HT-29 (cell line): Measurements from ENCODE around the gene NKAIN2. TPM values are rescaled to one million over a fixed set of nuclear protein-coding genes. Genes with fewer than 3 reads are reported as not detected.
A peak's percentile ranks its signal among the peaks of the same experiment; 100 is the strongest.
"Not testable (repeated sequence)": the region's sequence is repeated elsewhere in the genome, so short reads cannot be mapped to it uniquely, and the experiment has no call there.

Experiments used
- DNase-seq: peaks from one replicate; pipeline ENCODE4 v3.0.0-alpha.2; 2015; ENCODE audit warnings: low spot score
- total RNA-seq: library from RNA; depleted of rRNA; stranded (reverse); fragments of >200 nt; shearing (Covaris generic); gene quantifications from 2 replicates; pipeline ENCODE4 v1.2.3, GENCODE V29; 2014

Gene NKAIN2
- total RNA-seq, 1 experiment from 2014 or later: 0.13 TPM

DNA sequence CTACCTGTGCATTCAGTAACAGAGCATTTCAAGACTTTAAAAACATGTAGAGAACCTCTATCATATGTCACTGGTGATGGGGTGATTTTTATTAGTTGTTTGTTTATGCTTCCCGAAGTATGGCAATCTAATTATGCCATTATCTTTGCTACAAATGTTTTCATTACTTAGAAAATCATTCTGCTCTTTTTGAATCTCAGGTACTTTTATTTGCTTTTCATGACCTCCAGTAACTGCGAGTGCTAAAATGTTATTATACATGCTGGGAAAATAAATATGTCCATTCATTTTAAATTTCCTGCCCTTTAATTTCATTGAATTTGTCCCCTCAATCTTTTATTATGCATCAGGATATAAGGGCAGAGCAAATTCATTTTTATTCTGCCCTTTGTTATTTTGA, 515.7 kb downstream of the NKAIN2 start:
- DNase-seq: no peak

- no peak for DNase-seq
Observed at GRCh38 chr6:124324237-124324636, 520.6 kb downstream of the NKAIN2 start.

DNA sequence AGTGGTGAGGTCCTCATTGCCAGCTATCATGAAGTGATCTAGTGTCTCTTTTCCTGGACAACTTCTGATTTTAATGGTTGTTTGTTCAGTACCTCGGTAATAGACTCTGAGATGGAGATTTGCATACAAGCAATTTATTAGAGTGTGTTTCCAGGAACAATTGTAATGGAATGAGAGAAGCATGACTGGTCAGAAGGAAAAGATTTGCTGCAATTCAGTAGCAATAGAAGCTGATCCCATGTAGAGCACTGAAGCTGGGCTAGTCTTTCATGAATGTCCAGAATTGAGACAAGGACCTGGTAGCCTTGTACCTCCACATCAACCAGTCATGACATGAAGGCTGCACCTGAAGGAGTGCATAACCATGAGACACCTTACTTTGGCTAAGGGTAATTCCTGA, 526.5 kb downstream of the NKAIN2 start:
- no peak for DNase-seq

DNA sequence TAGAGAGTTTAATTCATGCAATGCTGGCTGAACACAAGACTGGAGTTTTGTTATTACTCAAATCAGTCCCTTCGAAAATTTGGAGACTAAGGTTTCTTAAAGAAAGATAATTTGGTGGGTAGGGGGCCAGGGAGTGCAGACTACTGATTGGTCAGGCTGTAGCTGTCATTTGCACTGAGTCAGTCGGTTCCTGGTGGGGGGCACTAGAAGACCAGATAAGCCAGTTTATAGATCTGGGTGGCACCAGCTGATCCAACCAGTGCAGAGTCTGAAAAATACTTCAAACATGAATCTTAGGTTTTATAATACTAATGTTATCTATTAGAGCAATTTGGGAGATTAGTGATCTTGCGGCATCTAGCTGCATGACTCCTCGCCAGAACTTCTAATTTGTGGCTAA, 530.7 kb downstream of the NKAIN2 start:
- DNase-seq: no peak

DNA sequence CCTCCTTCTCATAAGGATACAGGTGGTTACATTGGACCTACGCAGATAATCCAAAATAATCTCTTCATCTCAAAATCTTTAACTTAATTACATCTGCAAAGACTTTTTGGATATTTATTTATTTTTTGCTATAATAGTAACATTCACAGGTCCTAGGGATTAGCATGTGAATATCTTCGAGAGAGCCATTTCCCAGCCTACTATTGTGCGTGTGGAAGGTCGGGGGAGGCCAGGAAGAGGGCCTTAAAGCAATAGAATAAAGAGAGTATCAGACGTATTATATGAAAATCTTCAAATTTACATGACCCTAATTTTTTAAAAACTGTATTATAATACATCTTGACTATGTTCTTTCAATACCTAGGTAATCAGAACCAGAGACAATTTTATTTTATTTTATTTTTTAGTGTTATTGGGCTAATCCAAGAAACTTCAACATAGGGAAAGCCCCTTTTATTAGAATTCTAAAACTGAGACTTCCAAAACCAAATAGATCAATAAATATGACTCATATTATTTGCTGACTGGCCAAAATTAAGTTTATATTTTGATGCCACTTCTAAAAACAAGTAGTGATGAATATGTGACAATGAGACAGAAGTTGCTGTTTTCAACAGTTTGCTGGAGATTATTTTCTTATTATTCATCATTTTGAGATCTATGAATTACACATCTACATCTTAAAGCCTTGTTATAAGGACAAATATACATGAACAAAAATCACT, 536.1 kb downstream of the NKAIN2 start:
- DNase-seq: no peak

- not testable (repeated sequence) for DNase-seq
Observed at GRCh38 chr6:124348339-124348738, 544.7 kb downstream of the NKAIN2 start.

DNA sequence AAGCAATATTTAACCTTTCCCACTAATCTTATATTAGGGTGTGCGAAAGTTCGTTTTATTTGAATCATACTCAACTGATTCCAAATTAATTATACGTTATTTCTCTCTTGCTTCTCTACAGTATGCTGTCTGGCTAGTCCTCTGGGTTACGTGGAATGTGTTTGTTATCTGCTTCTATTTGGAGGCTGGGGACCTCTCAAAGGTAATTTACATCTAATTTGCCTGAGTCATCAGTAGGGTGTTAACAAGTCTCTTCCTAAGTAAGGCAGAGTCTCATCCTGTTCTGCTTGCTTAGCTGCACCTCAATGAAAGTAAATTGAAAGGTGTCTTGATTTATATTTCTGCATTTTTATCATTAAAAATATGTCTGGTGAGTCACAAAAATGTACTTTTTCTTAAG, 551.5 kb downstream of the NKAIN2 start:
- no peak for DNase-seq

DNA sequence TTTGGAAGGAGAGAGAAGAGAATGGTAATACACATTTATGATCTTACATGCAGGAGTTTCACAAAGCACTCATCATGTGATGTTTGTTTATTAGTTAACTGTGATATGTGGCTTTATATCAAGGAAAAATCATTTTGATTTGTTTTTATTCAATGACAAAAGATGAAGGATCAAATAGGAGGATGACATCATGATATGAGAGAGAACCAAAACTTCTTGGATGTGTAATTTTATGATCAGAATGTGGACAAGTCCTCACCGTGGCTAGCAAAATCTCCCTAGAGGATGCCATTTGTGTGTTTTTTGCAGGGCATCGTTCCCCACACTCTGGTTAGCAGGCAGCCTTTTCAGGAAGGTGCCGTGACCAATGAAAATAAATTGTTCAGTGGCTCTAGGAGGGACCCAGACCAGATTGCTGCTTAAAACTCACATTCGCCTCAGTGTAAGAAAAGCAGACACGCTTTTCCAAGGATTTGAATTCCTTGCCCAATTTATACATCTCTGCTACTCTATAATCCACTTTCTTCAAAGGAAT, 552.7 kb downstream of the NKAIN2 start:
- no peak for DNase-seq

- DNase-seq: no peak
Observed at GRCh38 chr6:124356811-124357210, 553.1 kb downstream of the NKAIN2 start.

DNA sequence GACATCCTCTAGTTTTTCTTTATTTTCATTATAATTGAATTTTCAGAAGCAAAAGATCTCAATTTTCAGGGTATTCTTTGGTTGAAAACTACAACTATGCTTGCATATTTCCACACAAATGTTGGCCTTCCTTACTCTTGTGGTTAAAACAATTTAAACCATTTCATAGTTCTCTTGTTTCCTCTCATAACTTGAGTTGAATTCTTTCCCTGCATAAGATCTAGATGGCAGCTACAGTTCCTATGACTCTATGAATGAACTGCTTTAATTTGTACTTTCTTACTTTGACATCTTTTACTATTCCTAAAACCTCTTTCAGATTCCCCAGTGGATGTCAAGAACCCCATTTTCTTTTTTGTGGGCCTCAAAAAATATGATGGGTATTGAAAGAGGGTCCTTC, 564.5 kb downstream of the NKAIN2 start:
- no peak for DNase-seq

GRCh38 chr6:124371974-124372475, 568.4 kb downstream of the NKAIN2 start:
- DNase-seq: no peak

DNA sequence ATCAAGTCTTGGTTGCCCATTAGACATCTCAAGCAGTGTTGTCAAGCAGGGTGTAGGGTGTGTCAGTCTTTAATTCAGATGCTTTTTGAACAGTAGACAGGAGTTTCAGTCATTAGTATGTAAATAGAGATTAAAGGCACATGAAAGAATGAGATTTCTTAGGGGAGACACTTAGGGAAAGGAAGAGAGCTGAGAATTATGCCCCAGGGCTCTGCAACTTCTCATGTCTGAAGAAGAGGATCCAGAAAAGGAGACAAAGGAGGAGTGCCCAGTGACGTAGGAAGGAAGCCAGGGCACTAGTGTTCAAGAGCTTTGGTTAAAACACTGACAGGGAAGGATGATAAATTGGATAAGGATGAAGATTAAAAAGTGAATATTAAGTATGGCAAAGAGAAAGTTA, 569.7 kb downstream of the NKAIN2 start:
- no peak for DNase-seq

GRCh38 chr6:124389127-124389526, 585.5 kb downstream of the NKAIN2 start:
- no peak for DNase-seq

DNA sequence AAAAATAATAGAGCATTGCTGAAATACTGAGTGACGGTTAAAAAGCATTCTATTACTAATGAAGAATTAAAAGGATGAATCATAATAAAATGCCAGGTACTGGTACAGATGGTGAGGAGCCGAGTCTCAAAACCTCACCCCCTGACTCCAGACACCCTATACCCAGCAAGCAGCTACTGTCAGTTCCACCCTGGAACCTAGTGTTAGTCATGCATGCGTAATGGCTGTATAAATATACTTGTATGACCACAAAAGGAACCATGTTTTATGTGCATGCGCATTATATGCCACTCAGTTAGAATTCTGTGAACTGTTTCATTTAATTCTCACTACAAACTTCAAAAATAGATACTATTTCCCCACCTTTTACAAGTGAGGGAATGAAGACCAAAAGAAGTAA, 589.9 kb downstream of the NKAIN2 start:
- DNase-seq: no peak

- no peak for DNase-seq
Observed at GRCh38 chr6:124396361-124396760, 592.7 kb downstream of the NKAIN2 start.

DNA sequence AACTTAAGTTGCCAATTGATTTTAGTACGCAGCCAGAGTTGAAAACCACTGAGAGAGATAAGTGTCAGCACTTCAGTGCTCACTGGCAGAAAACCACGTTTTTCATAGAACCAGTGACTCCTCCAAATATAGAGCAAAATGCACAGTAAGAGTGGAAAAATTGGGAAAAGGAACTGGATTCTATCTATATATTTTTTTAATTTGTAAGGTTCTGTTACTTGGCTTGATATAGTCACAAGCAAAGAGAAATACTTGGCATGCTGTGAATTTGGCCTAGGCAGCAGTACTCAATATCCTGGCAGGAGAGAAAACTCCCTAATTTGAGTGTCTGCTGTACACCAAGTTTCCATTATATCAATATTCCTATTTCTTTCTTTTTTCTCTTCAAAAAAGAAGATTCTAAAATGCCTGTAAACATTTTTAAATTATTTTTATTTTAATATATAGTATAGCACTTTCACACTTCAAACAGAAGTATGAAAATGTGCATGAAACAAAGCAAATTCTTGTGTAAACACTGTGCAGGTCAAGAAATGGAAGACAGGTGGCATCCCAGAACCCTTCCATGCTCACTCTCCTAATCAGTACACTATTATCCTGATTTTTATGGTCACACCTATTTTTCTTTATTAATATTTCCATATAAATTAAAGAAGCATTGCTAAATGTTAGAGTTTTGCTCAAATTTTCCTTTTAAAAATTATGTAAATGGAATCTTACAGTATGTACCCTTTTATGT, 596.8 kb downstream of the NKAIN2 start:
- peak; percentile 38 for DNase-seq

- not testable (repeated sequence) for DNase-seq
Observed at GRCh38 chr6:124410425-124410824, 606.8 kb downstream of the NKAIN2 start.

DNA sequence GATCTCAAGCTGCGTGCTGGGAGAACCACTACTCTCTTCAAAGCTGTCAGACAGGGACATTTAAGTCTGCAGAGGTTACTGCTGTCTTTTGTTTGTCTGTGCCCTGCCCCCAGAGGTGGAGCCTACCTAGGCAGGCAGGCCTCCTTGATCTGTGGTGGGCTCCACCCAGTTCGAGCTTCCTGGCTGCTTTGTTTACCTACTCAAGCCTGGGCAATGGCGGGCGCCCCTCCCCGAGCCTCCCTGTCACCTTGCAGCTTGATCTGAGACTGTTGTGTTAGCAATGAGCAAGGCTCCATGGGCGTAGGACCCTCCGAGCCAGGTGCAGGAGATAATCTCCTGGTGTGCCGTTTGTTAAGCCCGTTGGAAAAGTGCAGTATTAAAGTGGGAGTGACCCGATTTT, 609.0 kb downstream of the NKAIN2 start:
- peak; percentile 35 for DNase-seq

GRCh38 chr6:124420116-124420840, 616.6 kb downstream of the NKAIN2 start:
- no peak for DNase-seq

DNA sequence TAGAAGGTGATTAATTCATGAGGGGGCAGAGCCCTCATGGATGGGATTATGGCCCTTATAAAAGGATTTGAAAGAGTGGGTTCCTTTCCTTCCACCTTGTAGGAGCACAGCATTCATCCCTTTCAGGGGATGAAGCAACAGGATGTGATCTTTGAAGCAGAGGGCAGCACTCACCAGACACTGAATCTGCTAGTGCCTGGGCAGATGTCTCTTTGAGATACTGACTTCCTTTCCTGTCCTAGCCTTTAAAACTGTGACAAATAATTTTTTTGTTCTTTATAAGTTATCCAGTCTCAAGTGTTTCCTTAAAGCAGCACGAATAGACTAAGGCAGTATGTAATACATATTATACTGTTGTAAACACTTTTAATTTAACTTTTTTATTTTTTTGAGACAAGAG, 620.0 kb downstream of the NKAIN2 start:
- DNase-seq: no peak

GRCh38 chr6:124430740-124431318, 627.2 kb downstream of the NKAIN2 start:
- no peak for DNase-seq

DNA sequence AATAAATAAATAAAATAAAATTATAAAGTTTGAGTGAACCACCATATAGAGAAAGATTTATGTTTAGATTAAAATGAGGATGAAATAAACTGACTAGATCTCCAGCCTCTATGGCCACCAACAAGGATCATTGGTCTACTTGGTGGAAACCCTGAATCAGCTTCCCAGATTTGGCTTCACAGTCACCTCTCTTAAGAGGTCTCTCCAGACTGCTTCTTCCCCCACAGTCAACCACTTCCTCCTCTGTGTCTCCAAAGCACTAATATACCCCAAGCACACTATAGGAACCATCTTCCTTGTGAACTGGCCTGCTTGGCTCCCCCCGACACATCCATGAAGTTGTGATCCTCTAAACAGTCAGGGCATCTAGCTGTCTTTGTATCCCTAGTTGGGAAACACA, 629.0 kb downstream of the NKAIN2 start:
- DNase-seq: no peak
